SK-N-SH (cell line): Measurements from ENCODE around the gene SLCO3A1. TPM values are rescaled to one million over a fixed set of nuclear protein-coding genes. Genes with fewer than 3 reads are reported as not detected.

Source experiments
- CTCF ChIA-PET: fragments of 300-600, 350-600 bp; formaldehyde crosslinking; extraction: SDS; loops from one replicate; lab custom pipeline; 2021; lab: Yijun Ruan, JAX
- POLR2A ChIA-PET: fragments of 350-600 bp; sonication (Branson Sonifier 250); formaldehyde crosslinking; extraction: SDS; loops from one replicate; lab custom pipeline; 2020; ENCODE audit warnings: antibody characterized with exemption, inconsistent platforms; lab: Yijun Ruan, JAX
- DNase-seq: peaks from one replicate; pipeline ENCODE4 v3.0.0; 2012
- H2AFZ ChIP-seq: fragments of 200-600 bp; sonication (generic); 2 replicates; pipeline ENCODE4 v1.8.1; 2016; ENCODE audit warnings: antibody characterized with exemption, mild to moderate bottlenecking, low read depth
- H3F3A ChIP-seq: fragments of 200-600 bp; sonication (generic); replicated peaks from 2 replicates; pipeline ENCODE3; 2016; ENCODE audit warnings: antibody characterized with exemption, mild to moderate bottlenecking; ENCODE audit not compliant: insufficient read depth
- H3K27ac ChIP-seq, 2 experiments: fragments of 200-500 bp in 1 of 2; fragments of 200-600 bp in 1 of 2; sonication (Bioruptor generic) in 1 of 2; sonication (generic), shearing (Covaris generic) in 1 of 2; 2 replicates each; pipeline versions ENCODE4 v1.5.1 to v1.6.1; 2014 to 2016; ENCODE audit warnings: low read depth in 2 of 2, inconsistent platforms in 1 of 2, low read length in 1 of 2, mild to moderate bottlenecking in 1 of 2, mixed read lengths in 1 of 2
- H3K27me3 ChIP-seq: fragments of 200-600 bp; sonication (generic), shearing (Covaris generic); 2 replicates; pipeline ENCODE4 v1.6.1; 2016; ENCODE audit warnings: mixed run types; ENCODE audit not compliant: insufficient read depth
- H3K36me3 ChIP-seq, 2 experiments: fragments of 200-500 bp in 1 of 2; fragments of 200-600 bp in 1 of 2; sonication (Bioruptor generic) in 1 of 2; sonication (generic) in 1 of 2; replicated peaks in 1 of 2; 2 replicates each; pipeline versions ENCODE3 to v1.5.1; 2014 to 2016; ENCODE audit warnings: low read length in 1 of 2, mild to moderate bottlenecking in 1 of 2; ENCODE audit not compliant: insufficient read depth in 2 of 2, control insufficient read depth in 1 of 2
- H3K4me1 ChIP-seq, 2 experiments: fragments of 200-500 bp in 1 of 2; fragments of 200-600 bp in 1 of 2; sonication (Bioruptor generic) in 1 of 2; sonication (generic), shearing (Covaris generic) in 1 of 2; 2 replicates each; pipeline versions ENCODE4 v1.5.1 to v1.6.1; 2014 to 2016; ENCODE audit warnings: low read depth in 1 of 2, low read length in 1 of 2, mixed run types in 1 of 2; ENCODE audit not compliant: insufficient read depth in 2 of 2, control insufficient read depth in 1 of 2
- H3K4me2 ChIP-seq: fragments of 200-600 bp; sonication (generic), shearing (Covaris generic); 2 replicates; pipeline ENCODE4 v1.6.1; 2017; ENCODE audit warnings: mixed run types
- H3K4me3 ChIP-seq, 2 experiments: fragments of 200-500 bp in 1 of 2; fragments of 200-600 bp in 1 of 2; sonication (Bioruptor generic) in 1 of 2; sonication (generic), shearing (Covaris generic) in 1 of 2; 2 replicates each; pipeline versions ENCODE4 v1.5.1 to v1.8.1; 2014 to 2016; ENCODE audit warnings: low read depth in 2 of 2, inconsistent platforms in 1 of 2, low read length in 1 of 2, mild to moderate bottlenecking in 1 of 2, mixed read lengths in 1 of 2, moderate library complexity in 1 of 2
- H3K79me2 ChIP-seq: fragments of 200-600 bp; sonication (generic); 2 replicates; pipeline ENCODE4 v1.8.1; 2017; ENCODE audit warnings: mild to moderate bottlenecking; ENCODE audit not compliant: insufficient read depth
- H3K9ac ChIP-seq: fragments of 200-600 bp; sonication (generic); 2 replicates; pipeline ENCODE4 v1.6.1; 2017; ENCODE audit warnings: mixed run types
- H3K9me2 ChIP-seq: fragments of 200-600 bp; sonication (generic); 2 replicates; pipeline ENCODE4 v1.6.1; 2017; ENCODE audit warnings: mixed run types
- H3K9me3 ChIP-seq: fragments of 200-600 bp; sonication (generic); 2 replicates; pipeline ENCODE4 v1.6.1; 2017; ENCODE audit warnings: mixed run types, mild to moderate bottlenecking, moderate library complexity
- H4K20me1 ChIP-seq: fragments of 200-600 bp; sonication (generic); 2 replicates; pipeline ENCODE4 v1.6.1; 2017; ENCODE audit warnings: mild to moderate bottlenecking, mixed run types; ENCODE audit not compliant: insufficient read depth
- CHD2 ChIP-seq: fragments of 150-350 bp; IDR thresholded peaks from 2 replicates; pipeline ENCODE4 v1.6.1; 2018; ENCODE audit warnings: low read length; ENCODE audit not compliant: partially characterized antibody
- FOSL2 ChIP-seq: IDR thresholded peaks from 2 replicates; pipeline ENCODE4 v1.4.0; 2012; ENCODE audit warnings: low read depth, mild to moderate bottlenecking, moderate library complexity, borderline replicate concordance
- FOXJ3 ChIP-seq: sonication (generic); formaldehyde crosslinking; IDR thresholded peaks from 2 replicates; pipeline ENCODE4 v1.5.1; 2020; ENCODE audit warnings: mild to moderate bottlenecking, missing genetic modification reagents
- FOXM1 ChIP-seq: IDR thresholded peaks from 2 replicates; pipeline ENCODE4 v1.4.0; 2012; ENCODE audit warnings: low read depth, mild to moderate bottlenecking
- GATA2 ChIP-seq: sonication (generic); formaldehyde crosslinking; IDR thresholded peaks from 2 replicates; pipeline ENCODE4 v1.5.0; 2020; ENCODE audit warnings: mild to moderate bottlenecking, missing genetic modification reagents
- JUND ChIP-seq: IDR thresholded peaks from 2 replicates; pipeline ENCODE4 v1.4.0; 2012
- MAX ChIP-seq: IDR thresholded peaks from 2 replicates; pipeline ENCODE4 v1.4.0; 2012; ENCODE audit warnings: low read depth
- MEF2A ChIP-seq: IDR thresholded peaks from 2 replicates; pipeline ENCODE4 v1.4.0; 2012; ENCODE audit warnings: low read depth, borderline replicate concordance
- NRF1 ChIP-seq: IDR thresholded peaks from 2 replicates; pipeline ENCODE4 v1.6.1; 2012; ENCODE audit warnings: low read depth, mild to moderate bottlenecking, low read length
- POLR2AphosphoS5 ChIP-seq: IDR thresholded peaks from 2 replicates; pipeline ENCODE4 v1.6.1; 2012; ENCODE audit warnings: low read depth, low read length
- RAD21 ChIP-seq: IDR thresholded peaks from 2 replicates; pipeline ENCODE4 v1.6.1; 2012; ENCODE audit warnings: mild to moderate bottlenecking, low read length
- RXRA ChIP-seq: IDR thresholded peaks from 2 replicates; pipeline ENCODE4 v1.4.0; 2012; ENCODE audit warnings: low read depth, mild to moderate bottlenecking, borderline replicate concordance
- TAF1 ChIP-seq: IDR thresholded peaks from 2 replicates; pipeline ENCODE4 v1.6.1; 2012; ENCODE audit warnings: low read depth, mild to moderate bottlenecking, low read length, moderate library complexity, borderline replicate concordance
- TCF12 ChIP-seq: IDR thresholded peaks from 2 replicates; pipeline ENCODE4 v1.4.0; 2012
- TEAD4 ChIP-seq: IDR thresholded peaks from 2 replicates; pipeline ENCODE4 v1.4.0; 2012; ENCODE audit warnings: mild to moderate bottlenecking, borderline replicate concordance; ENCODE audit not compliant: insufficient read depth
- USF1 ChIP-seq: IDR thresholded peaks from 2 replicates; pipeline ENCODE4 v1.4.0; 2012; ENCODE audit warnings: low read depth, borderline replicate concordance
- ZBTB33 ChIP-seq: IDR thresholded peaks from 2 replicates; pipeline ENCODE4 v1.4.0; 2012; ENCODE audit warnings: low read depth, borderline replicate concordance
- WGBS: methylation state at CpG from one replicate; pipeline ENCODE4 v1.1.6; 2017; ENCODE audit warnings: low lambda C conversion rate; 5-methylcytosine and 5-hydroxymethylcytosine counted together
- polyA plus RNA-seq, 3 experiments: library from polyadenylated mRNA; depleted of rRNA; stranded (reverse); fragments of >200 nt; gene quantifications; 2 replicates each; pipeline ENCODE4 v1.2.3, GENCODE V29; 2012

The SLCO3A1 gene
- polyA plus RNA-seq, 1 of the 3 experiments (the other 2 are of a cell fraction): 19.7 TPM

- TF ChIP-seq NRF1: no peak
- TF ChIP-seq FOXJ3: no peak
- TF ChIP-seq POLR2AphosphoS5: no peak
- TF ChIP-seq RAD21: no peak
- TF ChIP-seq FOXM1: no peak
- TF ChIP-seq ZBTB33: no peak
- TF ChIP-seq MEF2A: no peak
- TF ChIP-seq GATA2: no peak
- no peak for TF ChIP-seq TAF1
- TF ChIP-seq MAX: no peak
- TF ChIP-seq, all 33 proteins: peak for 0
Measured at GRCh38 chr15:91926908-91927270, 73.4 kb downstream of the SLCO3A1 start (continued).

GRCh38 chr15:91927585-91927984 is 74.1 kb downstream of the SLCO3A1 start:
- POLR2A ChIA-PET: no interaction called here
- CTCF ChIA-PET: interaction anchor here (1.3 kb wide), 1 partner anchor 221 kb away, joined by 3 read pairs; no protein-coding TSS in a partner anchor
- peaks cover 13% of the 10 kb centered on the region; the same call in 1 of the 2 replicates for H3K79me2 ChIP-seq
- peaks cover 6 to 19% of the 10 kb centered on the region in 2 experiments; a peak in 2 of 4 replicates for H3K4me1 ChIP-seq
- H3K27me3 ChIP-seq: no peaks in the 10 kb centered on the region
- H3K27ac ChIP-seq: no peak overlapping the region
- no peaks in the 10 kb centered on the region for H3K9me2 ChIP-seq
- no peak overlapping the region for H3K9ac ChIP-seq
- no peak overlapping the region for H2AFZ ChIP-seq
- no peak overlapping the region for H3K4me3 ChIP-seq
- WGBS: 93% methylated on average over 4 of the region's 4 CpGs
- DNase-seq: no peak
- H3K9me3 ChIP-seq: no peaks in the 10 kb centered on the region
- TF ChIP-seq TCF12 (no peak), JUND (no peak), RAD21 (no peak), CHD2 (no peak), FOSL2 (no peak), USF1 (no peak), GATA2 (no peak), POLR2AphosphoS5 (no peak), TEAD4 (no peak), RXRA (no peak)
- H3K36me3 ChIP-seq: no peaks in the 10 kb centered on the region
- no peaks in the 10 kb centered on the region for H4K20me1 ChIP-seq
- H3F3A ChIP-seq: no peaks in the 10 kb centered on the region
- H3K4me2 ChIP-seq: no peak overlapping the region
